SK-N-SH (cell line): ENCODE results near the gene MPEG1. TPM values are rescaled to one million over a fixed set of nuclear protein-coding genes. Genes with fewer than 3 reads are reported as not detected.

Experiments used
- CTCF ChIA-PET: fragments of 300-600, 350-600 bp; formaldehyde crosslinking; extraction: SDS; loops from one replicate; lab custom pipeline; 2021; lab: Yijun Ruan, JAX
- POLR2A ChIA-PET: fragments of 350-600 bp; sonication (Branson Sonifier 250); formaldehyde crosslinking; extraction: SDS; loops from one replicate; lab custom pipeline; 2020; ENCODE audit warnings: antibody characterized with exemption, inconsistent platforms; lab: Yijun Ruan, JAX
- DNase-seq: peaks from one replicate; pipeline ENCODE4 v3.0.0; 2012
- H2AFZ ChIP-seq: fragments of 200-600 bp; sonication (generic); 2 replicates; pipeline ENCODE4 v1.8.1; 2016; ENCODE audit warnings: antibody characterized with exemption, mild to moderate bottlenecking, low read depth
- H3F3A ChIP-seq: fragments of 200-600 bp; sonication (generic); replicated peaks from 2 replicates; pipeline ENCODE3; 2016; ENCODE audit warnings: antibody characterized with exemption, mild to moderate bottlenecking; ENCODE audit not compliant: insufficient read depth
- H3K27ac ChIP-seq, 2 experiments: fragments of 200-500 bp in 1 of 2; fragments of 200-600 bp in 1 of 2; sonication (Bioruptor generic) in 1 of 2; sonication (generic), shearing (Covaris generic) in 1 of 2; 2 replicates each; pipeline versions ENCODE4 v1.5.1 to v1.6.1; 2014 to 2016; ENCODE audit warnings: low read depth in 2 of 2, inconsistent platforms in 1 of 2, low read length in 1 of 2, mild to moderate bottlenecking in 1 of 2, mixed read lengths in 1 of 2
- H3K27me3 ChIP-seq: fragments of 200-600 bp; sonication (generic), shearing (Covaris generic); 2 replicates; pipeline ENCODE4 v1.6.1; 2016; ENCODE audit warnings: mixed run types; ENCODE audit not compliant: insufficient read depth
- H3K36me3 ChIP-seq, 2 experiments: fragments of 200-500 bp in 1 of 2; fragments of 200-600 bp in 1 of 2; sonication (Bioruptor generic) in 1 of 2; sonication (generic) in 1 of 2; replicated peaks in 1 of 2; 2 replicates each; pipeline versions ENCODE3 to v1.5.1; 2014 to 2016; ENCODE audit warnings: low read length in 1 of 2, mild to moderate bottlenecking in 1 of 2; ENCODE audit not compliant: insufficient read depth in 2 of 2, control insufficient read depth in 1 of 2
- H3K4me1 ChIP-seq, 2 experiments: fragments of 200-500 bp in 1 of 2; fragments of 200-600 bp in 1 of 2; sonication (Bioruptor generic) in 1 of 2; sonication (generic), shearing (Covaris generic) in 1 of 2; 2 replicates each; pipeline versions ENCODE4 v1.5.1 to v1.6.1; 2014 to 2016; ENCODE audit warnings: low read depth in 1 of 2, low read length in 1 of 2, mixed run types in 1 of 2; ENCODE audit not compliant: insufficient read depth in 2 of 2, control insufficient read depth in 1 of 2
- H3K4me2 ChIP-seq: fragments of 200-600 bp; sonication (generic), shearing (Covaris generic); 2 replicates; pipeline ENCODE4 v1.6.1; 2017; ENCODE audit warnings: mixed run types
- H3K4me3 ChIP-seq, 2 experiments: fragments of 200-500 bp in 1 of 2; fragments of 200-600 bp in 1 of 2; sonication (Bioruptor generic) in 1 of 2; sonication (generic), shearing (Covaris generic) in 1 of 2; 2 replicates each; pipeline versions ENCODE4 v1.5.1 to v1.8.1; 2014 to 2016; ENCODE audit warnings: low read depth in 2 of 2, inconsistent platforms in 1 of 2, low read length in 1 of 2, mild to moderate bottlenecking in 1 of 2, mixed read lengths in 1 of 2, moderate library complexity in 1 of 2
- H3K79me2 ChIP-seq: fragments of 200-600 bp; sonication (generic); 2 replicates; pipeline ENCODE4 v1.8.1; 2017; ENCODE audit warnings: mild to moderate bottlenecking; ENCODE audit not compliant: insufficient read depth
- H3K9ac ChIP-seq: fragments of 200-600 bp; sonication (generic); 2 replicates; pipeline ENCODE4 v1.6.1; 2017; ENCODE audit warnings: mixed run types
- H3K9me2 ChIP-seq: fragments of 200-600 bp; sonication (generic); 2 replicates; pipeline ENCODE4 v1.6.1; 2017; ENCODE audit warnings: mixed run types
- H3K9me3 ChIP-seq: fragments of 200-600 bp; sonication (generic); 2 replicates; pipeline ENCODE4 v1.6.1; 2017; ENCODE audit warnings: mixed run types, mild to moderate bottlenecking, moderate library complexity
- H4K20me1 ChIP-seq: fragments of 200-600 bp; sonication (generic); 2 replicates; pipeline ENCODE4 v1.6.1; 2017; ENCODE audit warnings: mild to moderate bottlenecking, mixed run types; ENCODE audit not compliant: insufficient read depth
- CHD2 ChIP-seq: fragments of 150-350 bp; IDR thresholded peaks from 2 replicates; pipeline ENCODE4 v1.6.1; 2018; ENCODE audit warnings: low read length; ENCODE audit not compliant: partially characterized antibody
- CTCF ChIP-seq: fragments of 200-600 bp; sonication (generic); IDR thresholded peaks from 2 replicates; pipeline ENCODE4 v1.6.1; 2017; ENCODE audit warnings: antibody characterized with exemption, mild to moderate bottlenecking, moderate library complexity
- ELF1 ChIP-seq: IDR thresholded peaks from 2 replicates; pipeline ENCODE4 v1.4.0; 2012
- FOSL2 ChIP-seq: IDR thresholded peaks from 2 replicates; pipeline ENCODE4 v1.4.0; 2012; ENCODE audit warnings: low read depth, mild to moderate bottlenecking, moderate library complexity, borderline replicate concordance
- FOXJ3 ChIP-seq: sonication (generic); formaldehyde crosslinking; IDR thresholded peaks from 2 replicates; pipeline ENCODE4 v1.5.1; 2020; ENCODE audit warnings: mild to moderate bottlenecking, missing genetic modification reagents
- FOXM1 ChIP-seq: IDR thresholded peaks from 2 replicates; pipeline ENCODE4 v1.4.0; 2012; ENCODE audit warnings: low read depth, mild to moderate bottlenecking
- GABPA ChIP-seq: IDR thresholded peaks from 2 replicates; pipeline ENCODE4 v1.4.0; 2012; ENCODE audit warnings: low read depth, mild to moderate bottlenecking
- GATA2 ChIP-seq: sonication (generic); formaldehyde crosslinking; IDR thresholded peaks from 2 replicates; pipeline ENCODE4 v1.5.0; 2020; ENCODE audit warnings: mild to moderate bottlenecking, missing genetic modification reagents
- MEF2A ChIP-seq: IDR thresholded peaks from 2 replicates; pipeline ENCODE4 v1.4.0; 2012; ENCODE audit warnings: low read depth, borderline replicate concordance
- NFIC ChIP-seq: IDR thresholded peaks from 2 replicates; pipeline ENCODE4 v1.4.0; 2012; ENCODE audit warnings: borderline replicate concordance
- NRF1 ChIP-seq: IDR thresholded peaks from 2 replicates; pipeline ENCODE4 v1.6.1; 2012; ENCODE audit warnings: low read depth, mild to moderate bottlenecking, low read length
- POLR2AphosphoS5 ChIP-seq: IDR thresholded peaks from 2 replicates; pipeline ENCODE4 v1.6.1; 2012; ENCODE audit warnings: low read depth, low read length
- RAD21 ChIP-seq: IDR thresholded peaks from 2 replicates; pipeline ENCODE4 v1.6.1; 2012; ENCODE audit warnings: mild to moderate bottlenecking, low read length
- RCOR1 ChIP-seq: fragments of 150-350 bp; IDR thresholded peaks from 2 replicates; pipeline ENCODE4 v1.6.1; 2017; ENCODE audit warnings: antibody characterized with exemption, low read length
- REST ChIP-seq: IDR thresholded peaks from 2 replicates; pipeline ENCODE4 v1.6.1; 2012; ENCODE audit warnings: mild to moderate bottlenecking, low read depth, low read length, moderate library complexity
- RFX5 ChIP-seq: IDR thresholded peaks from 2 replicates; pipeline ENCODE4 v1.6.1; 2012; ENCODE audit warnings: mild to moderate bottlenecking, improper control_type of control experiment, low read length
- RXRA ChIP-seq: IDR thresholded peaks from 2 replicates; pipeline ENCODE4 v1.4.0; 2012; ENCODE audit warnings: low read depth, mild to moderate bottlenecking, borderline replicate concordance
- SIN3A ChIP-seq: IDR thresholded peaks from 2 replicates; pipeline ENCODE4 v1.6.1; 2012; ENCODE audit warnings: low read depth, mild to moderate bottlenecking, low read length, moderate library complexity, borderline replicate concordance
- SMC3 ChIP-seq: IDR thresholded peaks from 2 replicates; pipeline ENCODE4 v1.6.1; 2012; ENCODE audit warnings: low read depth, low read length, improper control_type of control experiment
- TCF12 ChIP-seq: IDR thresholded peaks from 2 replicates; pipeline ENCODE4 v1.4.0; 2012
- TEAD4 ChIP-seq: IDR thresholded peaks from 2 replicates; pipeline ENCODE4 v1.4.0; 2012; ENCODE audit warnings: mild to moderate bottlenecking, borderline replicate concordance; ENCODE audit not compliant: insufficient read depth
- WGBS: methylation state at CpG from one replicate; pipeline ENCODE4 v1.1.6; 2017; ENCODE audit warnings: low lambda C conversion rate; 5-methylcytosine and 5-hydroxymethylcytosine counted together
- polyA plus RNA-seq, 3 experiments: library from polyadenylated mRNA; depleted of rRNA; stranded (reverse); fragments of >200 nt; gene quantifications; 2 replicates each; pipeline ENCODE4 v1.2.3, GENCODE V29; 2012
- TF ChIP-seq, protein P1 (sequence below): IDR thresholded peaks from 2 replicates; pipeline ENCODE4 v1.4.0; 2012; ENCODE audit warnings: low read depth, borderline replicate concordance
- TF ChIP-seq, protein P2 (sequence below): fragments of 150-350 bp; IDR thresholded peaks from 2 replicates; pipeline ENCODE4 v1.6.1; 2016; ENCODE audit warnings: mild to moderate bottlenecking, low read depth, low read length

The MPEG1 gene
- polyA plus RNA-seq, 1 of the 3 experiments (the other 2 are of a cell fraction) = not detected

- Histone ChIP-seq H4K20me1 (no peaks in the 10 kb centered on the region), H3K27me3 (no peaks in the 10 kb centered on the region; the same call in 1 of the 2 replicates), H3K79me2 (no peaks in the 10 kb centered on the region), H3K36me3 (no peaks in the 10 kb centered on the region), H3K27ac (no peak overlapping the region), H3K4me2 (no peak overlapping the region), H3K4me1 (no peaks in the 10 kb centered on the region), H3F3A (no peaks in the 10 kb centered on the region), H2AFZ (no peak overlapping the region), H3K9me2 (no peaks in the 10 kb centered on the region), H3K9ac (no peak overlapping the region), H3K9me3 (no peaks in the 10 kb centered on the region), H3K4me3 (no peak overlapping the region)
- DNase-seq = no peak
- WGBS = 11% methylated on average over 8 of the region's 8 CpGs
- CTCF ChIA-PET = no interaction called here
- POLR2A ChIA-PET = no interaction called here
- TF ChIP-seq REST (no peak), CHD2 (no peak), GABPA (no peak), FOXJ3 (no peak), MEF2A (no peak), RXRA (no peak), FOXM1 (no peak), FOSL2 (no peak), TCF12 (no peak), RFX5 (no peak), POLR2AphosphoS5 (no peak), ELF1 (no peak), NRF1 (no peak), NFIC (no peak)
- TF ChIP-seq, protein P1, sequence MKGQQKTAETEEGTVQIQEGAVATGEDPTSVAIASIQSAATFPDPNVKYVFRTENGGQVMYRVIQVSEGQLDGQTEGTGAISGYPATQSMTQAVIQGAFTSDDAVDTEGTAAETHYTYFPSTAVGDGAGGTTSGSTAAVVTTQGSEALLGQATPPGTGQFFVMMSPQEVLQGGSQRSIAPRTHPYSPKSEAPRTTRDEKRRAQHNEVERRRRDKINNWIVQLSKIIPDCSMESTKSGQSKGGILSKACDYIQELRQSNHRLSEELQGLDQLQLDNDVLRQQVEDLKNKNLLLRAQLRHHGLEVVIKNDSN = no peak
Measured at GRCh38 chr11:59255281-59255680, 42.6 kb upstream of the MPEG1 start.

GRCh38 chr11:59254286-59254685 is 41.6 kb upstream of the MPEG1 start:
- no peak for DNase-seq
- H4K20me1 ChIP-seq = no peaks in the 10 kb centered on the region
- ChIA-PET POLR2A (no interaction called here), CTCF (no interaction called here)
- H3K36me3 ChIP-seq = no peaks in the 10 kb centered on the region
- H3K27ac ChIP-seq = no peak overlapping the region
- H2AFZ ChIP-seq = no peak overlapping the region
- H3F3A ChIP-seq = no peaks in the 10 kb centered on the region
- no peak overlapping the region for H3K9ac ChIP-seq
- no peaks in the 10 kb centered on the region for H3K9me2 ChIP-seq
- H3K4me3 ChIP-seq = no peak overlapping the region
- no peaks in the 10 kb centered on the region for H3K9me3 ChIP-seq
- H3K4me1 ChIP-seq = no peaks in the 10 kb centered on the region
- H3K27me3 ChIP-seq = no peaks in the 10 kb centered on the region; the same call in 1 of the 2 replicates
- no peaks in the 10 kb centered on the region for H3K79me2 ChIP-seq
- no peak overlapping the region for H3K4me2 ChIP-seq
- no peak for TF ChIP-seq RCOR1
- TF ChIP-seq SMC3 = no peak
- TF ChIP-seq, protein P1 = no peak
- TF ChIP-seq GATA2 (CRISPR knock-in tag) = no peak
- TF ChIP-seq CTCF = no peak
- no peak for TF ChIP-seq SIN3A
- TF ChIP-seq NFIC = no peak
- no peak for TF ChIP-seq POLR2AphosphoS5
- TF ChIP-seq RAD21 = no peak
- no peak for TF ChIP-seq TEAD4
- no peak for TF ChIP-seq GABPA
- TF ChIP-seq, protein P2, sequence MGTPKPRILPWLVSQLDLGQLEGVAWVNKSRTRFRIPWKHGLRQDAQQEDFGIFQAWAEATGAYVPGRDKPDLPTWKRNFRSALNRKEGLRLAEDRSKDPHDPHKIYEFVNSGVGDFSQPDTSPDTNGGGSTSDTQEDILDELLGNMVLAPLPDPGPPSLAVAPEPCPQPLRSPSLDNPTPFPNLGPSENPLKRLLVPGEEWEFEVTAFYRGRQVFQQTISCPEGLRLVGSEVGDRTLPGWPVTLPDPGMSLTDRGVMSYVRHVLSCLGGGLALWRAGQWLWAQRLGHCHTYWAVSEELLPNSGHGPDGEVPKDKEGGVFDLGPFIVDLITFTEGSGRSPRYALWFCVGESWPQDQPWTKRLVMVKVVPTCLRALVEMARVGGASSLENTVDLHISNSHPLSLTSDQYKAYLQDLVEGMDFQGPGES = no peak
